IMR-90 (cell line): ENCODE data around the gene TOMM20. TPM values are rescaled to one million over a fixed set of nuclear protein-coding genes. Genes with fewer than 3 reads are reported as not detected.

Source experiments
- ATAC-seq: fragments of 200-7000 bp; cut with Tn5 transposase; 2 replicates; pipeline ENCODE4 v1.9.1; 2020; ENCODE audit warnings: low read depth, mild to moderate bottlenecking, moderate library complexity
- BruUV-seq: library from RNA; stranded (reverse); fragments of 400-500 nt; replicated peaks from 2 replicates; lab custom pipeline; 2021; lab: Mats Ljungman, UMichigan
- CTCF ChIA-PET: fragments of 300-600 bp; formaldehyde crosslinking; extraction: SDS; loops from one replicate; lab custom pipeline; 2021; ENCODE audit warnings: antibody characterized with exemption; lab: Yijun Ruan, JAX
- POLR2A ChIA-PET: fragments of 300-600 bp; sonication (Branson Sonifier 250); formaldehyde crosslinking; loops from one replicate; lab custom pipeline; 2022; ENCODE audit warnings: antibody characterized with exemption; ENCODE audit not compliant: unreplicated experiment; lab: Charles Lee
- DNase-seq: peaks from one replicate; pipeline ENCODE4 v3.0.0; 2013
- H2AFZ ChIP-seq: replicated peaks from 2 replicates; pipeline ENCODE3; 2013; ENCODE audit warnings: low read length, mild to moderate bottlenecking; ENCODE audit not compliant: poor library complexity
- H2AK5ac ChIP-seq: 2 replicates; pipeline ENCODE4 v1.6.1; 2013; ENCODE audit warnings: low read depth, low read length, inconsistent platforms
- H2AK9ac ChIP-seq: replicated peaks from 2 replicates; pipeline ENCODE3; 2013; ENCODE audit warnings: mild to moderate bottlenecking, low read depth, low read length, moderate library complexity; ENCODE audit not compliant: poor library complexity
- H2BK120ac ChIP-seq: 2 replicates; pipeline ENCODE4 v1.6.1; 2013; ENCODE audit warnings: low read depth, low read length, inconsistent platforms
- H2BK15ac ChIP-seq: 3 replicates; pipeline ENCODE4 v1.6.1; 2013; ENCODE audit warnings: low read depth, low read length, inconsistent platforms
- H2BK20ac ChIP-seq: 2 replicates; pipeline ENCODE4 v1.6.1; 2013; ENCODE audit warnings: low read depth, mild to moderate bottlenecking, inconsistent platforms, low read length, moderate library complexity
- H2BK5ac ChIP-seq: 2 replicates; pipeline ENCODE4 v1.6.1; 2013; ENCODE audit warnings: mild to moderate bottlenecking, low read depth, low read length, inconsistent platforms; ENCODE audit not compliant: poor library complexity, severe bottlenecking
- H3K14ac ChIP-seq: replicated peaks from 2 replicates; pipeline ENCODE4 v1.6.1; 2013; ENCODE audit warnings: low read depth, low read length, inconsistent platforms
- H3K18ac ChIP-seq: 2 replicates; pipeline ENCODE4 v1.6.1; 2013; ENCODE audit warnings: low read depth, low read length, control low read depth
- H3K23ac ChIP-seq: 2 replicates; pipeline ENCODE4 v1.6.1; 2013; ENCODE audit warnings: low read depth, low read length, inconsistent platforms
- H3K27ac ChIP-seq: 2 replicates; pipeline ENCODE4 v1.5.1; 2013; ENCODE audit warnings: mild to moderate bottlenecking, control low read depth, low read length; ENCODE audit not compliant: insufficient read depth
- H3K27me3 ChIP-seq: 2 replicates; pipeline ENCODE4 v1.6.1; 2013; ENCODE audit warnings: low read length; ENCODE audit not compliant: control insufficient read depth, insufficient read depth
- H3K36me3 ChIP-seq: 2 replicates; pipeline ENCODE4 v1.6.1; 2013; ENCODE audit warnings: low read length, mixed read lengths; ENCODE audit not compliant: control insufficient read depth, insufficient read depth
- H3K4ac ChIP-seq: 2 replicates; pipeline ENCODE4 v1.6.1; 2013; ENCODE audit warnings: low read depth, low read length, inconsistent platforms
- H3K4me1 ChIP-seq: 2 replicates; pipeline ENCODE4 v1.6.1; 2013; ENCODE audit warnings: low read length, mixed read lengths; ENCODE audit not compliant: control insufficient read depth, insufficient read depth
- H3K4me2 ChIP-seq: 2 replicates; pipeline ENCODE4 v1.6.1; 2013; ENCODE audit warnings: low read depth, mild to moderate bottlenecking, control low read depth, low read length, moderate library complexity
- H3K4me3 ChIP-seq: 2 replicates; pipeline ENCODE4 v1.5.1; 2013; ENCODE audit warnings: low read depth, mild to moderate bottlenecking, control low read depth, low read length, moderate library complexity; ENCODE audit not compliant: insufficient read depth
- H3K56ac ChIP-seq: 2 replicates; pipeline ENCODE4 v1.6.1; 2013; ENCODE audit warnings: low read length, inconsistent platforms; ENCODE audit not compliant: insufficient read depth; ENCODE audit errors: extremely low read depth
- H3K79me1 ChIP-seq, 2 experiments: 2 replicates each; pipeline ENCODE4 v1.6.1; 2013; ENCODE audit warnings: low read length in 2 of 2, inconsistent platforms in 1 of 2, low read depth in 1 of 2
- H3K9ac ChIP-seq: 2 replicates; pipeline ENCODE4 v1.6.1; 2013; ENCODE audit warnings: low read depth, low read length, control low read depth
- H3K9me1 ChIP-seq: 2 replicates; pipeline ENCODE4 v1.6.1; 2013; ENCODE audit warnings: low read length, inconsistent platforms; ENCODE audit not compliant: insufficient read depth
- H3K9me3 ChIP-seq: 2 replicates; pipeline ENCODE4 v1.6.1; 2013; ENCODE audit warnings: low read length; ENCODE audit not compliant: control insufficient read depth, insufficient read depth
- H4K20me1 ChIP-seq: 2 replicates; pipeline ENCODE4 v1.6.1; 2013; ENCODE audit warnings: low read length, inconsistent platforms; ENCODE audit not compliant: insufficient read depth
- H4K5ac ChIP-seq: 2 replicates; pipeline ENCODE4 v1.6.1; 2013; ENCODE audit warnings: mild to moderate bottlenecking, low read depth, low read length, control low read depth
- H4K8ac ChIP-seq, 2 experiments: 2 replicates each; pipeline ENCODE4 v1.6.1; 2013; ENCODE audit warnings: low read depth in 2 of 2, low read length in 2 of 2, control low read depth in 1 of 2, inconsistent platforms in 1 of 2
- H4K91ac ChIP-seq: 2 replicates; pipeline ENCODE4 v1.6.1; 2013; ENCODE audit warnings: low read depth, low read length, inconsistent platforms; ENCODE audit not compliant: insufficient read depth
- BHLHE40 ChIP-seq: fragments of 150-350 bp; IDR thresholded peaks from 2 replicates; pipeline ENCODE4 v1.6.1; 2016; ENCODE audit warnings: mild to moderate bottlenecking, low read depth, low read length
- CEBPB ChIP-seq: IDR thresholded peaks from 2 replicates; pipeline ENCODE4 v1.6.1; 2012; ENCODE audit warnings: low read depth, low read length, improper control_type of control experiment
- CTCF ChIP-seq: conservative IDR thresholded peaks from 2 replicates; pipeline ENCODE4 v1.5.1; 2012; ENCODE audit warnings: mild to moderate bottlenecking, low read depth, low read length, improper control_type of control experiment
- ELK1 ChIP-seq: fragments of 150-350 bp; IDR thresholded peaks from 2 replicates; pipeline ENCODE4 v1.6.1; 2016; ENCODE audit warnings: low read depth, mild to moderate bottlenecking, low read length, moderate library complexity, borderline replicate concordance
- MAFK ChIP-seq: IDR thresholded peaks from 2 replicates; pipeline ENCODE4 v1.6.1; 2012; ENCODE audit warnings: low read depth, low read length, improper control_type of control experiment
- MAZ ChIP-seq: IDR thresholded peaks from 2 replicates; pipeline ENCODE4 v1.6.1; 2012; ENCODE audit warnings: low read depth, mild to moderate bottlenecking, low read length, improper control_type of control experiment, moderate library complexity, borderline replicate concordance
- MXI1 ChIP-seq: IDR thresholded peaks from 2 replicates; pipeline ENCODE4 v1.6.1; 2012; ENCODE audit warnings: low read depth, mild to moderate bottlenecking, low read length, moderate library complexity, borderline replicate concordance
- NFE2L2 ChIP-seq: fragments of 150-350 bp; IDR thresholded peaks from 2 replicates; pipeline ENCODE4 v1.6.1; 2016; ENCODE audit warnings: low read depth, mild to moderate bottlenecking, low read length
- POLR2A ChIP-seq: IDR thresholded peaks from 2 replicates; pipeline ENCODE4 v1.6.1; 2012; ENCODE audit warnings: mild to moderate bottlenecking, low read depth, low read length
- RAD21 ChIP-seq: IDR thresholded peaks from 2 replicates; pipeline ENCODE4 v1.6.1; 2012; ENCODE audit warnings: low read length, improper control_type of control experiment
- RCOR1 ChIP-seq: IDR thresholded peaks from 2 replicates; pipeline ENCODE4 v1.6.1; 2012; ENCODE audit warnings: mild to moderate bottlenecking, low read length, improper control_type of control experiment; ENCODE audit not compliant: insufficient replicate concordance
- RFX5 ChIP-seq: IDR thresholded peaks from 2 replicates; pipeline ENCODE4 v1.8.0; 2012; ENCODE audit warnings: low read depth, mild to moderate bottlenecking, low read length, moderate library complexity
- USF2 ChIP-seq: fragments of 150-350 bp; IDR thresholded peaks from 2 replicates; pipeline ENCODE4 v1.6.1; 2017; ENCODE audit warnings: mild to moderate bottlenecking, antibody characterized with exemption, low read length, low read depth
- WGBS, 2 experiments: methylation state at CpG; one replicate each; pipeline versions ENCODE4 v1.1.5 to v1.1.7; 2013; ENCODE audit warnings: missing lambda C conversion rate in 2 of 2; ENCODE audit not compliant: insufficient read length in 1 of 2; ENCODE audit errors: extremely low coverage in 2 of 2; 5-methylcytosine and 5-hydroxymethylcytosine counted together
- dilution Hi-C: fragments of 300-500 bp; cut with HindIII; formaldehyde crosslinking; loops from one replicate; pipeline ENCODE4 v1.14.3; 2018; ENCODE audit warnings: low sequenced_read_pairs; ENCODE audit not compliant: unreplicated experiment
- in situ Hi-C: fragments of 300-500 bp; cut with MboI; formaldehyde crosslinking; loops from 3 replicates; pipeline ENCODE4 v1.14.3; 2019; ENCODE audit warnings: low sequenced_read_pairs, inconsistent platforms, mixed read lengths
- intact Hi-C: fragments of 100-400 bp; cut with micrococcal nuclease; formaldehyde crosslinking; loops from 2 replicates; pipeline ENCODE4 v1.10.0; 2022
- polyA plus RNA-seq, 3 experiments: library from polyadenylated mRNA; depleted of rRNA; stranded (reverse); fragments of >200 nt; gene quantifications; 2 replicates each; pipeline ENCODE4 v1.2.3, GENCODE V29; 2012; ENCODE audit warnings: low replicate concordance in 1 of 3
- total RNA-seq: library from RNA; depleted of rRNA; stranded (reverse); fragments of >200 nt; gene quantifications from 2 replicates; pipeline ENCODE4 v1.2.3, GENCODE V29; 2012

TOMM20 gene
- total and polyA plus RNA-seq, 2 of the 4 experiments (the other 2 are of a cell fraction): 75.3 to 84.4 TPM

- in situ Hi-C loops (no loop called here), intact Hi-C loops (no loop called here), dilution Hi-C loops (no loop called here)
- no peak for DNase-seq
- H4K8ac ChIP-seq: 0 out of 4 replicates have a peak overlapping the region, but pooled peaks of 1 of the 2 experiments have one; percentile 21
- H3K4ac ChIP-seq: no peak overlapping the region
- ChIA-PET CTCF (no interaction called here), POLR2A (interaction anchor here (0.6 kb wide), 3 partner anchors 31 to 145 kb away, joined by 3 to 5 read pairs (median 4); no protein-coding TSS in a partner anchor)
- H3K36me3 ChIP-seq: peaks cover 32% of the 10 kb centered on the region
- no peak overlapping the region for H4K91ac ChIP-seq
- peaks cover 15% of the 10 kb centered on the region for H3K9me1 ChIP-seq
- H3K56ac ChIP-seq: no peak overlapping the region
- no peak overlapping the region for H3K14ac ChIP-seq
- no peak for TF ChIP-seq RFX5
- TF ChIP-seq RCOR1: no peak
- TF ChIP-seq NFE2L2: no peak
- TF ChIP-seq CEBPB: no peak
- no peak for TF ChIP-seq MAZ
- TF ChIP-seq MXI1: no peak
- TF ChIP-seq BHLHE40: no peak
- TF ChIP-seq MAFK: no peak
- TF ChIP-seq ELK1: no peak
- TF ChIP-seq RAD21: no peak
- no peak for TF ChIP-seq CTCF
- TF ChIP-seq USF2: no peak
- TF ChIP-seq POLR2A: no peak
- no peak overlapping the region for H2AK9ac ChIP-seq
- H2AFZ ChIP-seq: no peak overlapping the region
- no peak overlapping the region for H3K9ac ChIP-seq
- H2AK5ac ChIP-seq: no peak overlapping the region
- H3K18ac ChIP-seq: no peak overlapping the region
- WGBS, 2 experiments: 88% methylated on average over 1 of the region's 6 CpGs; no CpG with 5 or more reads in 1 of the 2 experiments
- H4K5ac ChIP-seq: no peak overlapping the region
- H3K4me2 ChIP-seq: no peak overlapping the region
- BruUV-seq: no TSS peak
- no peak for ATAC-seq
- no peak overlapping the region for H3K23ac ChIP-seq
- no peak overlapping the region for H2BK20ac ChIP-seq
- no peak overlapping the region for H3K4me3 ChIP-seq
- H2BK15ac ChIP-seq: no peak overlapping the region
- H2BK5ac ChIP-seq: no peak overlapping the region
- H3K27me3 ChIP-seq: no peaks in the 10 kb centered on the region
- peaks cover 2% of the 10 kb centered on the region for H3K4me1 ChIP-seq
- H4K20me1 ChIP-seq: no peaks in the 10 kb centered on the region
- H3K9me3 ChIP-seq: no peaks in the 10 kb centered on the region
- H2BK120ac ChIP-seq: no peak overlapping the region
- no peak overlapping the region for H3K27ac ChIP-seq
- peaks cover 38 to 54% of the 10 kb centered on the region in 2 experiments for H3K79me1 ChIP-seq
Observed at GRCh38 chr1:235158680-235159079, 30.0 kb upstream of the TOMM20 start.
